GM21737 (cell line): ENCODE data around the gene CCDC61.

Experiments used
- ATAC-seq: cut with Tn5 transposase; IDR thresholded peaks from one replicate; pipeline ENCODE4 v1.9.1; 2021; ENCODE audit warnings: mild to moderate bottlenecking, moderate library complexity; ENCODE audit not compliant: unreplicated experiment

CCDC61 gene

GRCh38 chr19:46014941-46015686 is 19.8 kb downstream of the CCDC61 start:
- ATAC-seq, result no peak

- no peak for ATAC-seq
These were observed 20.6 kb downstream of the CCDC61 start for GRCh38 chr19:46015687-46016425.

GRCh38 chr19:46016426-46017094 is 21.3 kb downstream of the CCDC61 start:
- ATAC-seq, result no peak

- ATAC-seq, result no peak
These were observed 21.8 kb downstream of the CCDC61 start for GRCh38 chr19:46017095-46017429.

- no peak for ATAC-seq
These were observed 22.8 kb downstream of the CCDC61 start for GRCh38 chr19:46017874-46018675.

GRCh38 chr19:46018729-46019251 is 23.5 kb downstream of the CCDC61 start:
- no peak for ATAC-seq

GRCh38 chr19:46019270-46019669 is 24.0 kb downstream of the CCDC61 start:
- no peak for ATAC-seq

GRCh38 chr19:46020819-46021125 is 25.5 kb downstream of the CCDC61 start:
- ATAC-seq, result no peak

GRCh38 chr19:46021531-46022041 is 26.3 kb downstream of the CCDC61 start:
- no peak for ATAC-seq

- no peak for ATAC-seq
These were observed 26.8 kb downstream of the CCDC61 start for GRCh38 chr19:46022061-46022430.

GRCh38 chr19:46022431-46023310 is 27.4 kb downstream of the CCDC61 start, which contains the start of gene PGLYRP1:
PGLYRP1 (minus strand) TSS chr19:46023053; CDS start chr19:46023021, 32 bp downstream.
- ATAC-seq, result no peak

- ATAC-seq, result no peak
These were observed 28.1 kb downstream of the CCDC61 start for GRCh38 chr19:46023311-46023779.

GRCh38 chr19:46025835-46026234 is 30.6 kb downstream of the CCDC61 start:
- no peak for ATAC-seq

GRCh38 chr19:46030812-46031550 is 35.7 kb downstream of the CCDC61 start:
- no peak for ATAC-seq

GRCh38 chr19:46031781-46032596 is 36.7 kb downstream of the CCDC61 start:
- ATAC-seq, result no peak

- no peak for ATAC-seq
These were observed 37.3 kb downstream of the CCDC61 start for GRCh38 chr19:46032597-46033025.

- no peak for ATAC-seq
These were observed 38.1 kb downstream of the CCDC61 start for GRCh38 chr19:46033401-46033800.

- no peak for ATAC-seq
These were observed 40.3 kb downstream of the CCDC61 start for GRCh38 chr19:46035546-46035945.
